Natural killer cell treated with Interleukin-12 subunit alpha and Interleukin-12 subunit beta and Interleukin-15 and Interleukin-18, amount 100 ng/mL, for 72 hours (primary cell): ENCODE measurements around the gene MYADML2. TPM values are rescaled to one million over a fixed set of nuclear protein-coding genes. Genes with fewer than 3 reads are reported as not detected.

Experiments
- ATAC-seq, 2 donors: fragments of 150-1000 bp; cut with Tn5 transposase in 1 of 2; sonication (Bioruptor Pico), chemical (Tn5 transposase) in 1 of 2; 2 replicates each; pipeline ENCODE4 v1.10.0; 2021
- DNase-seq: peaks from one replicate; pipeline ENCODE4 v3.0.0; 2022; ENCODE audit warnings: low spot score
- H3K27ac Mint-ChIP-seq, 2 donors: 1 replicate in 1 of 2; 2 replicates in 1 of 2; pipeline ENCODE4 v1.8.0; 2022; ENCODE audit warnings: mixed read lengths in 2 of 2, mild to moderate bottlenecking in 1 of 2, moderate library complexity in 1 of 2
- H3K27me3 Mint-ChIP-seq, 2 donors: 1 replicate in 1 of 2; 2 replicates in 1 of 2; pipeline ENCODE4 v1.8.0; 2022; ENCODE audit warnings: mixed read lengths in 2 of 2
- H3K36me3 Mint-ChIP-seq: one replicate; pipeline ENCODE4 v1.8.0; 2022; ENCODE audit warnings: mixed read lengths
- H3K4me1 Mint-ChIP-seq, 2 donors: 1 replicate in 1 of 2; 2 replicates in 1 of 2; pipeline ENCODE4 v1.8.0; 2022; ENCODE audit warnings: low read depth in 2 of 2, mixed read lengths in 2 of 2, mild to moderate bottlenecking in 1 of 2
- H3K4me3 Mint-ChIP-seq: one replicate; pipeline ENCODE4 v1.8.0; 2022; ENCODE audit warnings: mixed read lengths
- H3K9me3 Mint-ChIP-seq: 2 replicates; pipeline ENCODE4 v1.8.0; 2022; ENCODE audit warnings: mixed read lengths
- total RNA-seq, 2 donors: library from RNA; stranded (reverse); gene quantifications; one replicate each; pipeline ENCODE4 v1.2.3, GENCODE V29; 2022

The MYADML2 gene
- total RNA-seq, 2 donors from 2014 or later, result not detected

DNA sequence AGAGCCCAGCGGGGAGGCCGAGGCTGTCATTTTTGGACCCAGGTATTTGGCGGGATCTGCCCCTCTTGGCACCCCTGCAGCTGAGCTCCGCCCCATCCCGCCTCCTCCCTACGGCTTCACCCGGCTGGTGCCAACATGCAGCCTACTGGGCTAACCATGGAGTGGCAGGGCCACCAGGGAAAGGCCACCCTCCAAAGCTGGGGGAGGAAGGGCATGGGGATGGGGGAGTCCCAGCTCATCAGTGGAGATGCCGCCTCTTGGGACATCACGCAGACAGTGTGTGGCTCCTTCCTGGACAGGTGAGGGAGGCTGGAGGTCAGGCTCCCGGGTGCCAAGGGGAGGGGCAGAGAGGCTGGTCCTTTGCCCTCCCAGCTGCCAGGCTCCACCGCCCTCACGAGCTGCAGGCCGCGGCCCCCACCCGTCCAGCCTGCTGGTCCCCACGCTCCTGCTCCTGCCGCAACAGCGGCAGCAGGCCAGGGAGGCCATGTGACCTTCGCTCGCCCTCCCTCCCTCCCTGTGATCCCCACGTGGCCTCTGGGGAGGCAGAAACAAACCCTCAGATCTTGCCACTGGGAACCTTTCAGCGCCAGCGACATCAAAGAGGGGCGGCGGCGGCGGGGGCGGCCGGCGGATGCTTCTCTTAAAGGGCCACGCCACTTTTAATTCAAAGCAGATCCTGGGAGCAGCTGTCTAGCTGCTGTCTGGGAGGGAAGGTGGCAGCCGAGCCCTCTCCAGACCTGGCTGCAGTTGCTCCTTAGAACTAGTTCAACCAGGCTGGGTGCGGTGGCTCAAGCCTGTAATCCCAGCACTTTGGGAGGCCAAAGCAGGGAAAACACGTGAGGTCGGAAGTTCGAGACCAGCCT is 20.7 kb upstream of the MYADML2 start:
- Mint-ChIP-seq H3K4me3 (no peak overlapping the region), H3K27me3 (peaks cover 9 to 11% of the 10 kb centered on the region in 2 donors), H3K9me3 (no peaks in the 10 kb centered on the region), H3K4me1 (peaks cover 0 to 3% of the 10 kb centered on the region in 2 donors), H3K27ac (peak overlapping the region in 1 of 2 donors; percentile 70), H3K36me3 (no peaks in the 10 kb centered on the region)
- no peak for DNase-seq
- ATAC-seq, result peak; percentile 82 to 86

DNA sequence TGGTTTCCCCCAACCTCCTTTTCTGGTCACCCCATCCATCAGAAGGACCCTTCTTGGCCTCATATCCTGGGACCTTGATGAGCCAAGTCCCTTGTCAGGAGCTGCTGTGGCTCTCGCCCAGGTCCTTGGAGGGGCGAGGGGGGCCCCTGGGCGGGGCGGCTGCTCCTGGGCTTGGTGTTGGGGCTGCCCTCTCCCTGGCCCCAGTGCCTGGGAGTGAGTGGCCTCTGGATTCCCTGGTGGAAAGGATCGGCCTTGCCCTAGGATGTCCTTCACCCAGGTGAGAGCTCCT is 20.2 kb upstream of the MYADML2 start:
- H3K36me3 Mint-ChIP-seq, result no peaks in the 10 kb centered on the region
- ATAC-seq (no peak), DNase-seq (no peak)
- no peak overlapping the region for H3K27ac Mint-ChIP-seq
- peaks cover 0 to 3% of the 10 kb centered on the region in 2 donors for H3K4me1 Mint-ChIP-seq
- H3K4me3 Mint-ChIP-seq, result no peak overlapping the region
- H3K27me3 Mint-ChIP-seq, result peaks cover 11 to 12% of the 10 kb centered on the region in 2 donors
- H3K9me3 Mint-ChIP-seq, result no peaks in the 10 kb centered on the region

DNA sequence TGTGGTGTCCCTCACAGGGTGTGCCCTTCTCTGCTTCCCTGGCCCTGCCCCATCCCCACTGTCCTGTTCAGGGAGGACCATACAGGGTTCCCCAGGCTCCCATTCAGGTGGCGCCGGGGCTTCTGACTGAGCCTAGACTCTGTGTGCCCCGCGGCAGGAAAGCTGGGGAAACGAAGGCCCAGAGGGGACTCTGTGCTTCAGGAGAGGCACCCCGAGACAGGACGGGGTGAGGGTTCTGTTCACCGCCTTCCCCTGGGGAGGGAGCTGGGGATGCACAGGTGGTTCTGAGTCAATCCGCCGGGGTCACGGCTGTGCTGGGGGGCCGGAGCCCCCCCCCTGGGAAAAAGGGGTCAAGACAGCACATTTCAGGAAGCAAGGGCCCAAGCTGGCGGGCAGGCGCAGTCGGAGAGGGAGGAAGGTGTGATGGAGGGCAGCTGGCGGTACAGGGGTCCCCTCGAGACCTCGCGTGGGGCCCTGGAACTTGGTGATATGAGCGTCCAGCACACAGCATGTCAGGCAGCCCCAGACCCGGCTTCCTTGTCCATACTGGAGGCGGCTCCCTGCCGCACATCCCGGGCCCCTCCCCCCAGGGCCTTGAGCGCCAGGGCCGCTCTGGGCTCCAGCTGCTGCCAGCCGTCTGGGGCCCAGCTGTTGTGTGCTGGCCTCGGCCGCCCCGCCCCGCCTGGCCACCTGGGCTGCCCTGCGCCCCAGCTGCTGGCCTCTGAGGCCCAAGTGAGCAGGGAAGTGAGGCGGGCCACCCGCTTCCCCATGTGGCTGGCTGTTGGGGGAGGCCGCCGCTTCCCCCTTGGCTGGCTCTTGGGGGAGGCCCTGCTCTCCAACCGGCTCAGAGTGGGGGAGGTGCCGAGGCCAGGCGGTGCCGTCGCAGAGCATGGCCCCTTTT is 19.6 kb upstream of the MYADML2 start:
- H3K4me3 Mint-ChIP-seq, result no peak overlapping the region
- ATAC-seq, result no peak

DNA sequence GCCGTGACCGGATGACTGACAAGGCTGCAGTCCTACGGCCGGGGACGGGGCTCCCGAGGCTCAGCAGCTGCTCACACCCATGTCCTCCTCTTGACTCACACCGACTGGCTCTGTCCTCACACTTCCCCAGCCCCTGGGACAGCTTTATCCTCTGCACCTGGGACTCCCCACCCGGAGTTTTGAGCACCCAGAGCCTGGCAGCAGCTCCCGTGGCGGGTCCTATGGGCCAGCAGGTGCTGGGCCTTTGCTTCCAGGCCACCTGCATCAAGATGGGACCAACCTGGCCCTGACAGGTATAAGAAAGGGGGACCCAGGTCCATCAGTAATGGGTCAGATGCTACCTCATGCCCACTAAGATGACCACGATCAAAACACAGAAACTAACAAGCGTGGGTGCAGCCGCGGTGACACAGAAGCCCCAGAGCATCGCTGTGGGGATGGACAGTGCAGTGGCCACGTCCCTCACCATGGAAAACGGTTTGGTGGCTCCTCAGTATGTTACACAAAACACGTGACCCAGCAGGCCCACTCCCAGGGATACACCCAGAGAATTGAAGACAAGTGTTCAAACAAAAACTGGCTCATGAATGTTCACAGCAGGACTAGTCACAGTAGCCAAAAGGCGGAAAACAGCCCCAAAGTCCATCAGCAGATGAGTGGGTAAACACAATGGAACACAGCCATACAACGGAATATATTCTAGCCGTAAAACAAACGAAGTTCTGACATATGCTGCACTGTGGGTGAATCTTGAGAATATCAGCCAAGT is 17.2 kb upstream of the MYADML2 start:
- no peak overlapping the region for H3K4me3 Mint-ChIP-seq
- no peak for ATAC-seq
- DNase-seq, result no peak
- peaks cover 11 to 12% of the 10 kb centered on the region in 2 donors for H3K27me3 Mint-ChIP-seq
- no peaks in the 10 kb centered on the region for H3K9me3 Mint-ChIP-seq
- no peaks in the 10 kb centered on the region for H3K36me3 Mint-ChIP-seq
- H3K4me1 Mint-ChIP-seq, result peaks cover 0 to 3% of the 10 kb centered on the region in 2 donors
- no peak overlapping the region for H3K27ac Mint-ChIP-seq

More for the DNA sequence above, 19.6 kb upstream of the MYADML2 start:
- peaks cover 11 to 12% of the 10 kb centered on the region in 2 donors for H3K27me3 Mint-ChIP-seq
- H3K36me3 Mint-ChIP-seq, result no peaks in the 10 kb centered on the region
- H3K4me1 Mint-ChIP-seq, result peaks cover 0 to 3% of the 10 kb centered on the region in 2 donors
- no peaks in the 10 kb centered on the region for H3K9me3 Mint-ChIP-seq
- no peak overlapping the region for H3K27ac Mint-ChIP-seq
- no peak for DNase-seq

DNA sequence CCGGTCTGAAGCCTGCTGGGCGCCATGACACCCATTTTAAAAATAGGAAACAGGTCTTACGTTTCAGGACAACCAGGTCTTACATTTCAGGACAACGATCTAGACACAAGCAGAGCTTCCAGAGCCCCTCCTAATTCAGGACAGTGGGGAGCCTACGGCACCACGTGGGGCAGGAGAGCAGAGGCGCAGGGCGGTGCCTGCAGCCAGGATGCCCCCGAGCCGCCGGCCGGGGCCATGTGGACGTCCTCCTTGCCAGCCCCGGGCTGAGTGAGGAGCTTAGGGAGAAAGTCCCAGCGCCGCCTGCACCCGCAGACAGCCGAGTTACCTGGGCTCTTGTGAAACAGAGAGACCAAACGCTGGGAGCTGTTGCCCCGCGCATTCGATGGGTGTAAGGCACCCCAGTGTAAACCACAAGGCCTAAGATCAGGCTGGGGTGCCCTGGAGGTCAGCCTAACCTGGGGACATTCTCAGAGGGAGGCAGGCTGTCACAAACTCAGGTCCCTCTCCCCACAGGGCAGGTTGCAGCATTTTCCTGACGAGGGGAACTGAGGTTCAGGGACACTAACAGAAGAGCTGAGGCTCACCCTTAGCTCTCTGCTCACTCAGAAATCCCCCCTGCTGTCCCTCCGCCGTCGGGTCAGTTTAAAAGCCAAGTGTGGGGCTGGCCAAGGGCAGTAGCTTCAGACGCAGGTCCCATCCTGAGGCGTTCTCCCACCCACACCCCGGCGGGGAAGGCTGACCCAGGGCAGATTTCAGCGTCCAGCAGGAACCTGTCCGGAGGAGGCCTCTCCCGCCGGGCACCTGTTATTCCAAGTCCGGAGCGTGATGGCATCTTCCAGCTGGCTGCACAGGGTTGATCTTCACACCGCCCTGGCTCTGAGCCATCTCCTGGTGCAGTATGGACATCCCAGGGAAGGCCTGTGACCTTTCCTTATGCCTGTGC is 15.7 kb upstream of the MYADML2 start:
- H3K27ac Mint-ChIP-seq, result no peak overlapping the region
- peak overlapping the region; percentile 20 for H3K4me3 Mint-ChIP-seq
- ATAC-seq (no peak), DNase-seq (no peak)
- peaks cover 18 to 21% of the 10 kb centered on the region in 2 donors for H3K27me3 Mint-ChIP-seq
- H3K9me3 Mint-ChIP-seq, result no peaks in the 10 kb centered on the region
- H3K36me3 Mint-ChIP-seq, result no peaks in the 10 kb centered on the region
- peaks cover 0 to 3% of the 10 kb centered on the region in 2 donors for H3K4me1 Mint-ChIP-seq

DNA sequence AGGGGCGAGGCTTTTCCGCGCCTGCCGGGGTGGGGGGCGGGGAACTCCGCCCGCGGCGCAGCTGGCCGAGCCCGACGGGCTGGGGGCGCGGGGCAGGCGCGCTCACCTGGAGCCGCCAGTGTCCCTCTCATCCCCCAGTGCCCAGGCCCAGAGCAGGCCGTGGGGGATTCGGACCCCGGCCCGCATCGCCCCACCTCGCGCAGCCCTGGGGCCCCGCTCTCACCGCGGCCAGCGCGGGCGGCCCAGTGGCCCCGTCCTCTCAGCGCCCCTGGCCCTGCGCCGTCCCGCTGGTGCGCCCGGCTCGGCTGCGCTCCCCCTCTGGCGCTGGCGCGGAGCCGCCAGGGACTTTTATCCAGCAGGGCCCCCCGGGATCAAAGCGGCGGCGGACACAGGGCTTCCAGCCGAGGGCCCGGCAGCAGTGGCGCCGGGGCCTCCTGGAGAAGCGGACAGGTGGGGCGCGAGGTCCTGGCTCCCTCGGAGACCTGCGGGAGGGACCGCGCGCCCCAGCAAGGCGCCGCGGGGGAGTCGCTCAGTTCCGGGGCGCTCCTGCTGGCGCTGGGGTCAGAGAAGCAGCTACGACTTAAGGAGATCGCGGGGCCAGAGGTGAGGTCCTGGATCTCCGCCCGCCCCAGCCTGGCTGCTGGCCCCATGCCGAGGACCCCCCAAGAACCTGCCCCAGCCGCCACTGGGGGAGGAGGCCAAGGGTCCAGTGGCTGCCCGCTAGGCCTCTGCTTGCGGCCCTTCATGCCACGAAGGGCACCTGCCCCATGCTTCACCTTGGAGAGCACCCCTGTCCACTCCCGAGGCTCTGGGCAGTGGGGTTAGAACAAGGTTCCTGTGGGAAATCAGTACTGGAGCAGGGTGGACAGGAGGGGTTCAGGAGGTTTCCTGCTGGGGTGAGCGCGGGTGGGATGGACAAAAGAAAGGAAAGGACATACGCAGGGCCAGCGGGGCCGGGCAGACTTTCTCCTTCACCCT is 14.8 kb upstream of the MYADML2 start:
- no peak for DNase-seq
- ATAC-seq, result no peak
- no peaks in the 10 kb centered on the region for H3K9me3 Mint-ChIP-seq
- peaks cover 0 to 6% of the 10 kb centered on the region in 2 donors for H3K4me1 Mint-ChIP-seq
- H3K36me3 Mint-ChIP-seq, result no peaks in the 10 kb centered on the region
- peaks cover 21 to 23% of the 10 kb centered on the region in 2 donors for H3K27me3 Mint-ChIP-seq
- H3K4me3 Mint-ChIP-seq, result peak overlapping the region; percentile 20
- no peak overlapping the region for H3K27ac Mint-ChIP-seq

DNA sequence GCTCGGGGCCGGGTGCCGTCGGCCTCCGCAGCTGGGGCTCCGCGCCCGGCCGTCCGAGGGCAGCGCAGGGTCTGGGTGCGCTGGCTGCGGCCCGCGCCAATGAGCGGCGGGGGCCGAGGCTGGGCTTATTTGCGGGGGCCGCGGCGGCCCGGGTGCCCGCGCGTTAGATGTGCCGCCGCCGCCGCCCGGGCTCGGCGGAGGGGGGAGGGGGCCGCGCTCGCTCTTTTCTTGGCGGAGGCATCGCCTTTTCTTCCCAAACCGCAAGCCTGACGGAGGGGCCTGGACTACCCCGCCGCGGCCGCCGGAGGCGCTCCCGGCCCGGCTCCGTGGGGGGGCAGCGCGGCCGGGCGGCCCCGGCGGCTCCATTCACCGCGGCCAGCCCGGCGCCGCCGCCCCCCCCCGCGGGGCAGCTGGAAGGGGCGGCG is 14.1 kb upstream of the MYADML2 start, which contains the start of gene NOTUM:
Gene NOTUM, minus strand, starts transcription at position 101 of the 425 bp plus-strand sequence. CDS start 278 bp downstream, outside the sequence.
- Mint-ChIP-seq H3K4me1 (peaks cover 0 to 6% of the 10 kb centered on the region in 2 donors), H3K4me3 (no peak within 1 kb of the TSS), H3K27ac (no peak within 1 kb of the TSS), H3K27me3 (peaks cover 20 to 21% of the 10 kb centered on the region in 2 donors), H3K9me3 (no peaks in the 10 kb centered on the region), H3K36me3 (no peaks in the 10 kb centered on the region)
- ATAC-seq (no peak), DNase-seq (no peak)

DNA sequence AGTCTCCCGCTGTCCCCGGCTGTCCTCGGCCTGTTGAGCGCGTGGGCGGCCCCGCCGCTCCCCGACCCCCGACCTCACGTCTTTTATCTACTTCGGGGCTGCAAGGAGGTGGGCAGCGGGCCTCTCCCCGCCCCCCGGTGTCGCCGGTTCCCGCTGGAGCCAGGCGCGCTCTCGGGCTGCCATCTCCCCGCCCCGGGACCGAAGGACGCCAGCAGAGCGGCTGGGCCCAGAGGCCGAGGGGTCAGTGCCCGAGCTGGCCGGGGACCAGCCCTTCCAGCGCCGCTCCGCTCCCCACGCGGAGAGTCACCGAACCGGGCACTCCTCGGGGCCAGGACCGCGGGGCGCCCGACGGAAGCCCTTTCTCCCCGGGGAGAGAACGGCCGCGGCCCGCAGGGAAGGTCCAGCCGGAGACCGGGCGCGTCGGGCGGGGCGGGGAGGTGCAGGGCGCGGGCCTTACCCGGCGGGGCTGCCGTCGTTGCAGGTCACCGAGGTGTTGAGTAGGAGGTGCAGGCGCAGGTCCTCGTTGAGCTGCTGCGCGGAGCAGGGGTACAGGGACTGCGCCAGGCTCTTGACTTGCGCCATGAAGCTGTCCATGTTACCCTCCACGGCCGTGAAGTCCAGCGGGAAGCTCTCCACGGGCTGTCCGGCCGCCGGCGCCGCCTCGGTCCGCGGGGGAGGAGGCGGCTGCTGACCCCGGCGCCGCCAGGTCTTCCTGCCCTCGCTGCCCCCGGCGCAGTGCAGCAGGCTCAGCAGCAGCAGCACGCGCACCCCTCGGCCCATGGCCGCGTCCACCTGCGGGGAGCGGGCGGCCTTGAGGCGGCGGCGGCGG is 13.3 kb upstream of the MYADML2 start:
- H3K4me1 Mint-ChIP-seq, result peaks cover 0 to 6% of the 10 kb centered on the region in 2 donors
- H3K9me3 Mint-ChIP-seq, result no peaks in the 10 kb centered on the region
- no peak overlapping the region for H3K4me3 Mint-ChIP-seq
- ATAC-seq, result no peak
- H3K36me3 Mint-ChIP-seq, result no peaks in the 10 kb centered on the region
- DNase-seq, result no peak
- H3K27ac Mint-ChIP-seq, result no peak overlapping the region
- H3K27me3 Mint-ChIP-seq, result peaks cover 20 to 21% of the 10 kb centered on the region in 2 donors

DNA sequence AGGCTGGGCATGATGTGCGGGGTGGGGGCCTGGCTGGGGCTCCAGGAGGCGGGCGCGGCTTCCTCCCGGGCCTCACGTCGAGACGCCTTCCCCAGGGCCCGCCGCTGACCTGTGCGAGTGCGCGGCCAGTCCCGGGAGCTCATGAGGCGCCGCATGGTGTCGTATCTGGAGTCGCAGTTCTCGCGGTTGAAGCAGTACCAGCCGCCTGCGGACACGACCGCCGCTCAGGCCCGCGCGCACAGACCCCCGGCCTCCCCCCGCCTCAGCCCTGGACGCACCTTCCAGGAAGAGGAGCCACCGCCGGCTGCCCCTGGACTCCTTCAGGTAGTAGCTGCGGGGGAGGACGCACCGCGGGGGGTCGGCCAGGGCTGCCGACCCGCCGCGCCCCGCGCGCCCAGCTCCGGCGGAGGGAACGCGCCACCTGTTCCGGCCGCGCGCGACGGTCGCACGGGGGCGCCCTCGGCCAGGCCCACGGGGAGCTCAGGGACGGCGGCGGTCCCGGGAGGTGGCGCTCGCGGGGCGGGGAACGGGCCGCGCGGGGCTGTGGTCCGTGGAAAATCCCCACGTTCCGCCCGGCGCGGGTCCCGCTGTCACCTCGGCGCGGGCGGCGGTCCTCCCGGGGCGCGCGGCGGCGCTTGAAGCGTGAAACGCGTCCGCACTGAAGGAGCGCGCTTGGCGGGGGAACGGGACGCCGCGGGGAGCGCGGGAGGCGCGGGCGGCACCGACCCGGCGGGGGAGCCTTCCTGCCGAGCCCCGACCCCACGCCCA is 12.5 kb upstream of the MYADML2 start:
- Mint-ChIP-seq H3K4me1 (peaks cover 0 to 6% of the 10 kb centered on the region in 2 donors), H3K36me3 (no peaks in the 10 kb centered on the region), H3K27me3 (peaks cover 15 to 20% of the 10 kb centered on the region in 2 donors), H3K27ac (no peak overlapping the region), H3K4me3 (peak overlapping the region; percentile 55), H3K9me3 (no peaks in the 10 kb centered on the region)
- peak; percentile 82 for DNase-seq
- ATAC-seq, result peak; percentile 90 to 94

DNA sequence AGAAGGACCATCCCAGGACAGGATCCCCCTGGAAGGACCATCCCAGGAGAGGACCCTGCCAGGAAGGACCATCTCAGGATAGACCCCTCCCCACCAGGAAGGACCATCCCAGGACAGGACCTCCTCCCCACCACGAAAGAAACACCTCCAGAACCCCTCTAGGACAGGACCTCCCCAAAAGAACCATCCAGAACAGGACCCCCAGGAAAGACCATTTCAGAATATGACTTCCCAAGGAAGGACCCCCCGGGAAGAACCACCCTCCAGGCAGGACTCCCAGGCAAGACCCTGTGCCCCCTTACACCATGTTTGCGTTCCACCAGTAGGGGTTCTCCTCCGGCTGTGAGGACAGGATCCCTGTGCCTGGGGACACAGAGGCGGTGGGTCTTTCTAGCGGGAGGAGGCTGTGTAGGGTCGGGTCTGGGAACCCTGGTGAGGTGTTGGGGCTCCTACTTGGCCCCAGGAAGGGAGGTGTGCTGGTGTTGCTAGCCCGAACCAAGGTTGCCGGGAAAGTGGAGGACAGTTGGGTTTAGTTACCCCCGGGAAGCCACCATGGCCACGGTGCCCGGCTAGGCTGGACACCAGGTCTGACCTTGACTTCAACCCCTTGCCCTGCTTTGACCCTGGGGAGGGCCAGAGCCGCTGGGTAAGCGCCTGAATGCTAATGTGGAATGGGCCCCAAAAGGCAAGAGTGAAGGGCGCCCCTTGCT is 11.8 kb upstream of the MYADML2 start:
- H3K36me3 Mint-ChIP-seq, result no peaks in the 10 kb centered on the region
- ATAC-seq (no peak), DNase-seq (no peak)
- H3K27ac Mint-ChIP-seq, result no peak overlapping the region
- H3K9me3 Mint-ChIP-seq, result no peaks in the 10 kb centered on the region
- peak overlapping the region; percentile 55 for H3K4me3 Mint-ChIP-seq
- peaks cover 10 to 13% of the 10 kb centered on the region in 2 donors for H3K27me3 Mint-ChIP-seq
- H3K4me1 Mint-ChIP-seq, result peaks cover 0 to 6% of the 10 kb centered on the region in 2 donors
